ENCODE measurements around the gene ZNF341.

GRCh38 chr20:33689973-33690372, 41.8 kb upstream of the ZNF341 start:
- TF ChIP-seq PRDM1 (tag by site-specific recombination; IDR thresholded peaks at IDR 0.05) (no peak), YY1 (tag by site-specific recombination; IDR thresholded peaks at IDR 0.05) (no peak), PBX3 (CRISPR knock-in tag; IDR thresholded peaks at IDR 0.05) (no peak), RBAK (tag by site-specific recombination; IDR thresholded peaks at IDR 0.05) (no peak), CTCF (tag by site-specific recombination; IDR thresholded peaks at IDR 0.05) (no peak), ZSCAN23 (tag by site-specific recombination; IDR thresholded peaks at IDR 0.05) (no peak), ZNF302 (tag by site-specific recombination; IDR thresholded peaks at IDR 0.05; ENCODE audit: low read depth) (no peak), ZFHX2 (tag by site-specific recombination; conservative IDR thresholded peaks at IDR 0.05) (no peak), ZNF133 (tag by site-specific recombination; IDR thresholded peaks at IDR 0.05) (no peak), ZNF274 (IDR thresholded peaks at IDR 0.05; ENCODE audit: low read length) (no peak), ZNF274 (tag by site-specific recombination; IDR thresholded peaks at IDR 0.05; ENCODE audit: borderline replicate concordance) (no peak), ZBTB7A (tag by site-specific recombination; IDR thresholded peaks at IDR 0.05; ENCODE audit: low read depth) (no peak), GLIS2 (tag by site-specific recombination; IDR thresholded peaks at IDR 0.05) (no peak), ZNF239 (tag by site-specific recombination; IDR thresholded peaks at IDR 0.05) (no peak), REPIN1 (tag by site-specific recombination; IDR thresholded peaks at IDR 0.05; ENCODE audit: low read depth) (no peak)

Data from HEK293 (cell line).